Stimulated activated CD4-positive, alpha-beta T cell treated with anti-CD3 and anti-CD28 coated beads, Interleukin-15, amount 100 ng/mL, for 24 hours (primary cell): ENCODE results near the gene ANGPTL3.
"Not testable (repeated sequence)": the region's sequence is repeated elsewhere in the genome, so short reads cannot be mapped to it uniquely, and the experiment has no call there.

Experiments
- DNase-seq: peaks from one replicate; pipeline ENCODE4 v3.0.0-alpha.2; 2020

ANGPTL3 gene

GRCh38 chr1:62597281-62597680, at the start of gene ANGPTL3:
ANGPTL3 (plus strand) TSS chr1:62597520; CDS start chr1:62597567, 47 bp downstream.
- DNase-seq: no peak

- no peak for DNase-seq
These were observed 36.0 kb upstream of the ANGPTL3 start for GRCh38 chr1:62561306-62561705.

- DNase-seq: not testable (repeated sequence)
These were observed 30.1 kb upstream of the ANGPTL3 start for GRCh38 chr1:62567182-62567581.

GRCh38 chr1:62567926-62568325, 29.4 kb upstream of the ANGPTL3 start:
- DNase-seq: not testable (repeated sequence)

GRCh38 chr1:62571517-62571916, 25.8 kb upstream of the ANGPTL3 start:
- not testable (repeated sequence) for DNase-seq

- no peak for DNase-seq
These were observed 24.8 kb upstream of the ANGPTL3 start for GRCh38 chr1:62572476-62572875.

- DNase-seq: no peak
These were observed 23.6 kb upstream of the ANGPTL3 start for GRCh38 chr1:62573675-62574074.

- no peak for DNase-seq
These were observed 11.7 kb upstream of the ANGPTL3 start for GRCh38 chr1:62585469-62586155.

- DNase-seq: no peak
These were observed 9.3 kb upstream of the ANGPTL3 start for GRCh38 chr1:62588000-62588399.

- DNase-seq: no peak
These were observed 8.0 kb upstream of the ANGPTL3 start for GRCh38 chr1:62589321-62589720.

- no peak for DNase-seq
These were observed 6.9 kb upstream of the ANGPTL3 start for GRCh38 chr1:62590255-62590969.

GRCh38 chr1:62590970-62591368, 6.4 kb upstream of the ANGPTL3 start:
- DNase-seq: no peak

GRCh38 chr1:62593825-62594394, 3.4 kb upstream of the ANGPTL3 start:
- DNase-seq: no peak

GRCh38 chr1:62595647-62596046, 1.7 kb upstream of the ANGPTL3 start:
- DNase-seq: no peak

- DNase-seq: no peak
These were observed 1.7 kb downstream of the ANGPTL3 start for GRCh38 chr1:62599044-62599443.

GRCh38 chr1:62601457-62601856, 4.1 kb downstream of the ANGPTL3 start:
- DNase-seq: no peak

GRCh38 chr1:62608905-62609304, 11.6 kb downstream of the ANGPTL3 start:
- no peak for DNase-seq

- DNase-seq: not testable (repeated sequence)
These were observed 13.3 kb downstream of the ANGPTL3 start for GRCh38 chr1:62610588-62610987.

GRCh38 chr1:62612770-62613169, 15.4 kb downstream of the ANGPTL3 start:
- no peak for DNase-seq

GRCh38 chr1:62613325-62613727, 16.0 kb downstream of the ANGPTL3 start:
- no peak for DNase-seq

- no peak for DNase-seq
These were observed 16.6 kb downstream of the ANGPTL3 start for GRCh38 chr1:62613890-62614289.

- DNase-seq: no peak
These were observed 24.6 kb downstream of the ANGPTL3 start for GRCh38 chr1:62621907-62622306.

- DNase-seq: no peak
These were observed 28.1 kb downstream of the ANGPTL3 start for GRCh38 chr1:62625415-62625814.

- DNase-seq: no peak
These were observed 31.2 kb downstream of the ANGPTL3 start for GRCh38 chr1:62628506-62628905.
